GM19238 (cell line): ENCODE results near the gene ADAMTSL1.

Experiments used
- DNase-seq: peaks from one replicate; pipeline ENCODE4 v3.0.0; 2011; ENCODE audit warnings: low spot score; ENCODE audit not compliant: insufficient read length

ADAMTSL1 gene

DNA sequence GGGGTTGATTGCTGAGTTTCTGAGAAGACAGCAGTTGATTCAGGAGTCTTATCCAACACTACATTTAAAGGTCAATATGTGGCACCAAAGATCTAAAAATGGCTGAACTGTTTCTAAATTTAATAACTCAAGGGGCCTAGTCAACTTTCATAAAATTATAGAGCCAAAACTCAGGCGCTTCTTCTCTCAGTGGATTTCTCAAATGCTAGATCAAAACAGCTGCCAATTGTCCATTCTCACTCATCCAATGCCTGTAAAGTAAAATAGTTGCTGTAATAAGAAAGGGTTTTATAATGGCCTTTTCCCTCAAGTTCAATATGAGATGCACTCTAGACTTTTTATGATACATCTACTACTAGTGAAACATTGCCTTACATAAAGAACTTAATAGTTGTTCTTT is 26.5 kb downstream of the ADAMTSL1 start:
- no peak for DNase-seq

DNA sequence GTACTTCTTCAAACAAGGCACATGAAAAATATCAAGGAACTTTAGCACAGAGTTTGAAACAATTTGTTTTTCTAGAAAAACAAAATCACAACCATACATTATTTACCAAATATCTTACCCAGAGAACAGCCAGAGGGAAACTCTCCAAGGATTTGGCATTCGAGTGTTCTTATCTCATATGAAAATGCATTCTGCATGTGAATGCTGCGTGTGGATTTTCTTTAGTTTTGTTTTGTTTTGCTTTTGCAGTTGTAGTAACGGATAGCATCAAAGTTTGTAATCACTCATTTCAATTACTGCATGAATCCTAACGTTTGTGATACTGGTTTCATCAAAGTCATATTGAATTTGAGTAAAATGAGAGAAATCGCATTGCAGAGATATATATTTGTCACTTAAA is 28.0 kb downstream of the ADAMTSL1 start:
- no peak for DNase-seq

DNA sequence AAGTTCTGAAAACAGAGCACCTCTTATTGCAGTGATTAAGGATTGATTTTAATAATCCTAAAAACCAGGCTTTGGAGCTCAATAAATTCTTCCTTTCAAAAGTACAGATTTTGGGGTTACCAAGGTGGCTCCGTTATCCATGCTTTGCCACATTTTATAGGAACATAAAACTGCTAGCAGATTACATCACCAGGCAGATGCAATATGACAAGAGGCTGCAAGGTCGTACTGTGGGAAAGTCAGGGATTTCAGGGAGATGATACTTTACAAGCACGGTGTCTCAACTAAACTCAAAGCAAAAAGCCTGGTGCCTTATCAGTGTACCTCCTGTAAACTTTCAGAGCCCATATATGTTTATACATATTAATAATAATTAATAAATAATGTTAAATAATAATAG is 28.6 kb downstream of the ADAMTSL1 start:
- DNase-seq = no peak

DNA sequence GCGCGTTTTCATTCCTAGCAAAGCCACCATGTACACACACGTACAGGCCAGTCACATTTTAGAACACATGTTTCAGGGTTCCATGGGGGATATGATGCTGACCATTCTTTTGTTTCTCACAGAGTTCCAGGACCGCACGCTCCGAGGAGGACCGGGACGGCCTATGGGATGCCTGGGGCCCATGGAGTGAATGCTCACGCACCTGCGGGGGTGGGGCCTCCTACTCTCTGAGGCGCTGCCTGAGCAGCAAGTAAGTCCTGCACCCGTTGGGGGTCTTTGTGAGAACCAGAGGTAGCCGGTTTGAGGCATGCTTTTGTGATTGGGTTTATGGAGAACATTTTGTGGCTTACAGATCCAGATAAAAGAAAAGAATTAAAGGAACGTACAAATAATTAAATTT is 30.8 kb downstream of the ADAMTSL1 start:
- no peak for DNase-seq

DNA sequence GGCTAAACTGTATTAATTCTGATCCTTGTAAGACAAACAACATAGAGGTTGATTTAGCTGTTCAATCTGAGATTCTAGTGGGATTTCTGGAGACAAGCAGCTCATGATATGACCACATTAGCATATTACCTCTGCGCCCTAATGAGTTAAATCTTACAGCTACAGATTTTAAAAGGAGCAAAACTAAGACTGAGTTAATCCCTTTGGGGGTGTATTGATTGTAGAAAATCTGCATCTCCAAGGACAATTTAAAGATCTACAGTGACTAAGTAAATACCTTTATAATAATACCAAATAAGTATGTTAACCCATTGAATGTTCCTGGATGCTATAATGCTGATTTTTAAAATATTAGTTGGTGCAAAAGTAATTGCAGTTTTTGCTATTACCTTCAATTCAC is 33.2 kb downstream of the ADAMTSL1 start:
- DNase-seq = no peak

DNA sequence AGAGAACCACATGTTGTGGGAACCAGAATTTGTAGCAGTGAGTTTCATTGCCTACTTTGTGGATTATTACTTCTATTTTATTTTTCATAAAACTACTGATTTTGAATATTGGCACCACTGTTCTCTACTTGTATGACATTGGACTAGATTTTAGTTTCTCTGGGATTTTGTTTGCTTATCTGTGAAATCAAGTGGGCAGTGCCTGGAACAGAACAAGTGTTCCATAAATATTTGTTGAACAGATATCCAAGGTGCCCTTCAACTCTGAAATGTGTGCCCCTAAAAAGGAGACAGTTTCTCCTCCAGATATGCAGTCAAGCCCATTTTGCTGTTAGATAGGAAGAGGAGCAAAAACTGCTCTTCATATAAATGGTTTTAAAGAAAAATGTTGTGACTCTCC is 42.6 kb downstream of the ADAMTSL1 start:
- no peak for DNase-seq

DNA sequence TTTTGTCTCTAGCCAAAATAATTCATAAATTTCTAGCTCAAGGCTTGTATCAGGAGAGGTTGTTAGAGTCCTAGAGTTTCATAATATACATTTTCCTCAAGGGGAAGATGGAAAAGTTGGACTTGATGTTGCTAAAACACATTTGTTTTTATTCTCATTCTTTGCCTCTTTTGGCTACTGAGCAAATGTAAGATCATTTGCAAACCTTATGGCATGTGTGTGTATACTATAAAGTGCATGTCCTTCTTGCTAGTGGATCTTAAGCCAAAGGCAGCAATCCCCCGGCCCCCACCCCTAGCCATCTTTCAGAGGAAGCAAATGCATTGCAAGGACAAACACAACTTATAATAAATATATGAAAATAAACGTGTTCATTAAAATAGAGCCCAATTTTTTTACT is 43.0 kb downstream of the ADAMTSL1 start:
- DNase-seq = no peak

DNA sequence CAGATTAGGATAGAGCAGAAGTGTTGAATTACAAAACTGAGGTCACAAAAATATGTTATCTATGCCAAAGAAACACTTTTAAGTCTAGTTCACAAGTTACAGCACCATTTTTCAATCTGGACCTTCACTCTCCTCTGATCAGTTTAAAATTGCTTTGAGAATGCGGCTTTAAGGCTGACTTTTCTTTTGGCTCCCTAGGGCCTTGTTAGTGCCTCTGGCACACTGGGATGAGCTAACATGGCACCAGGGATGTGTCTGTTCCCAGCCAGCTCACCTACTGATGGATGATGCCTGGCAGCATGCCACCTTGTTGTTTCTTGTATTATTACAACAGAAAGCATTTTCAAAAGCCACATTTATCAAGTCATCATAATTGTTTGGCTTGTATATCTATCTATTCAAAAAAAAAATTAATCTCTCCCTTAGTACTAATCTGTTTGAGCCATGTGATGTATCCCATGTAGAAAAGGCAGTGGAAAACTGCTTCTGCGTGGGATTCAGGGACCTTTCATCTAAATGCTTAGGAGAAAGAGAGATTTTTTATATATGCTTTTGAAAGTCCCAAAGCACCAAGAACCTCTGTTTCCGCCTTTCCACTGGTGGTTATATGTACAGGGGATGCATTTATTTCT is 46.6 kb downstream of the ADAMTSL1 start:
- DNase-seq = no peak

DNA sequence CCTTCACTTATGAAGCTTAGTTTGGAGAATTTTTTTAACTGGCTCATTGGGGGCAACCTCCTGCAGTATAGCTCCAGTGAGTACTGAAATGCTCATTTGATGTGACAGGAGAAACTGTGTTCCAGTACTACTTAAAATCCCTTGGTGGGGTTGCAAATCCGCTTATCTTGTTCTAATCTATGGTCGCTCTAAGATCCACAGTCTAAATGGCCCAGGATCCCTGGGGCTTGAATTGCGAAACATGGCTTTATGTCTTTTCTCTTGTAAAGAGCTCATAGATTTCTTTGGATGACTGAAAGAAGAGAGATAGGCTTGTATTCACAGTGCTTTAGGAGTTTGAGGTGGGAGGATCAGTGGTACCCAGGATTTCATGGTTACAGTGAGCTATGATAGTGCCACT is 52.7 kb downstream of the ADAMTSL1 start:
- DNase-seq = no peak

DNA sequence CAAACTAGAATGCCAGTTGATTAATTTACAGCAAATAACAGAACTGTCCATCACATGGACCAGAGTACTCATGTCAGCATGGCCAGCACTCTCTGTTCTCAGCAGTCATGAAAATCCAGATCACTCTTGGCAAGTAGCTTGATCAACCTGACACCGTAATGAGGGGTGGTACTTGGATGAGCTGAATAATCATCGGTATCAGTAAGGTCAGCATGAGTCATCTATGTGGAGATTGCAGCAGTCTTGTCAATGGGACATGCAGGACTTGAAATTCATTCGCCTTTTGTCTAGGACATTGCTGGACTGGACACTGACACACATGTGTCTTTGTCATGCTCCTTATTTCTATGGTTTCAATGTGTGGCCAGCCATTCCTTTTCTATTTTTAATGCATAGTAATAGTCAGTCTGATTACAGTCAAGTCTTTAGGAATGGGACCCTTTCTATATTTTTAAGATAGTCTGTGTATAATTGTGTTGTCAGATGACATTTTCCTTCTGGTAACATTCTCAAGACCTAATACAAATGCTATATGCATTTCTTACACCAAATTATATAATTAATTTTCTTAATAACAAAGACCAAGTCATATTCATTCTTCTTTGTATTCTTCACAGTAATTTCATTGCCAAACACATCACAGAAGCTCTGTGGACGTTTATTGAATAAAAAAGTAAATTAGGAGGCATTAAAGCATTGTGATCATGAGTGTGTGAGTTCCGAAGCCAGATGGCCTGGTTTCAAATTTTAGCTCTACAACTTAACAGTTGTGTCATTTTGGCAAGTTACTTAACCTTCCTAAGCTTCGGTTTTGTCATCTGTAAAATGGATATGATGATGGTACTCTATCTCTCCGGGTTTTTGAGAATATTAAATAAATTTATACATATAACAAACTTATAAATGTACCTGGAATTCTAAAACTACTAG is 57.4 kb downstream of the ADAMTSL1 start:
- DNase-seq = no peak

DNA sequence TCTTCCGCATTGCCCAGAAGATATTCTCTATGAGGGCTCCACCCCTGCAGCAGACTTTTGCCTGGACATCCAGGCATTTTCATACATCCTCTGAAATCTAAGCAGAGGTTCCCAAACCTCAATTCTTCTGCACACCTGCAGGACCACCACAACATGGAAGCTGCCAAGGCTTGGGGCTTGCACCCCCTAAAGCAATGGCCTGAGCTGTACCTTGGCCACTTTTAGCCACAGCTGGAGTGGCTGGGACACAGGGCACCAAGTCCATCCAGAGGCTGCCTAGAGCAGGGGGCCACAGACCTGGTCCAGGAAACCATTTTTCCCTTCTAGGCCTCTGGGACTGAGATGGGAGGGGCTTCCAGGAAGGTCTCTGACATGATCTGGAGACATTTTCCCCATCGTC is 60.7 kb downstream of the ADAMTSL1 start:
- DNase-seq = no peak

DNA sequence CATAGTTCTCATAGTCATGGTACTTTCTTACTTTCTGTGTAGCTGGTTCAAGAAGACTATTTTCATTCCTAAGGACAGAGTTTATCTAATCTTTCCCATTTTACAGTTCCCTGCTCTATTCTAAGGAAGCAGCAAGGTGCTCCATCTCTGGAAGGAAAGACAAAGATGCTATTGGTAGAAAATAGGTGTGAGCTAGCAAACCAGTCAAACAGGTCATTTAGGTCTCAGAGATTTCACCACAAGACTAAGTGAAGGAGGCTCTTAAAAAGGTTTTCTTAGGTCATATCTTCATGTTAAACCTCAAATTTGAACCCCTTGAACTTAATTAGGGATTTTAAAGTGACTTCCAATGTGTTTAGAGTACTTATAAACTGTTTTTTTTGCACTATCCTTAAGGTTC is 62.6 kb downstream of the ADAMTSL1 start:
- DNase-seq = no peak

DNA sequence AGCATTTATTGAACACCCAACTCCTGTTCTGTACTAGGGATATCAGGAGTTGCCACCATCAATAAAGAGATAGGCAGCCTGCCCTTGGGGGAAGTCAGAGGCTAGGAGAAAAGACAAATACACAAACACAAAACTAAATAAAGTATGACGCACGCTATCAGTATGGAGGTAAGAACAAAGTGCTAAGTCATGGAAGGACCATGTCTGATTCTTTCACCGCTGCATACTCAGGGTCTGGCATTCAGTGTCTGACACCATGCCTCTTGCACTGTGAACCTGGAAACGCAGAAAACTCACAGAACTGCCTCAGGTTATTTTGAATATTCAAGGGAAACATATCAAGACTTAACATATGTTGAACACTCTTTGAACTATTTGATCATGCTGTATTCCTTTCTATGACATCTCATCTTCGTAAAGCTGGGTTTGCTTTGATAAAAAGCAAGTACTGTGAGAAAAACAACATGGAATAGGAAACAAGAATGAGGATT is 65.3 kb downstream of the ADAMTSL1 start:
- no peak for DNase-seq

DNA sequence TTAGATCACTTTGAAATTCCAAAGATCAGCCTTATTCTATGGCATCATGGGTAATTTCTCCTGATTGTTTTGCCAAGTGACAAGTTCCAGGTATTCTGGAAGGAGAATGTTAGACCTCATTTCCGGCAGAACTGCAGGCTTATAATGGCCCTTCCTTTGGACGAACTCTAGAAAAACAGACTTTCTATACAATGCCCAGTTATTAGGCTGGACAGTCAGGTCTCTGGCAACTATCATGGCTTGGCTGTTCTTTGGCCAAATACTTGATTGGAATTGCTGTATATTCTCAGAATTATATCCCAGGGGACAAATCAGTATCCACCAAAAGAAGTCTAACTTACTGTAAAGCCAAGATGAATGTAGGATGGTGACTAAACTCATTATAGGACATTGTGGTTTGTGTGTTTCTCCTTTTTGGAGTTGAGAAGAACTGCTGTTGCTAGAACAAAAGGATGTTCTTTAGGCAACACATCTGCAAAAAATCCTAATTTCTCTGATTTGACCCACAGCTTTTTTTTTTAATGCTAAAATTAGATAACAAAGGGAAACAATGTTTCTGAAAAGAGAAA is 69.0 kb downstream of the ADAMTSL1 start:
- DNase-seq = no peak

DNA sequence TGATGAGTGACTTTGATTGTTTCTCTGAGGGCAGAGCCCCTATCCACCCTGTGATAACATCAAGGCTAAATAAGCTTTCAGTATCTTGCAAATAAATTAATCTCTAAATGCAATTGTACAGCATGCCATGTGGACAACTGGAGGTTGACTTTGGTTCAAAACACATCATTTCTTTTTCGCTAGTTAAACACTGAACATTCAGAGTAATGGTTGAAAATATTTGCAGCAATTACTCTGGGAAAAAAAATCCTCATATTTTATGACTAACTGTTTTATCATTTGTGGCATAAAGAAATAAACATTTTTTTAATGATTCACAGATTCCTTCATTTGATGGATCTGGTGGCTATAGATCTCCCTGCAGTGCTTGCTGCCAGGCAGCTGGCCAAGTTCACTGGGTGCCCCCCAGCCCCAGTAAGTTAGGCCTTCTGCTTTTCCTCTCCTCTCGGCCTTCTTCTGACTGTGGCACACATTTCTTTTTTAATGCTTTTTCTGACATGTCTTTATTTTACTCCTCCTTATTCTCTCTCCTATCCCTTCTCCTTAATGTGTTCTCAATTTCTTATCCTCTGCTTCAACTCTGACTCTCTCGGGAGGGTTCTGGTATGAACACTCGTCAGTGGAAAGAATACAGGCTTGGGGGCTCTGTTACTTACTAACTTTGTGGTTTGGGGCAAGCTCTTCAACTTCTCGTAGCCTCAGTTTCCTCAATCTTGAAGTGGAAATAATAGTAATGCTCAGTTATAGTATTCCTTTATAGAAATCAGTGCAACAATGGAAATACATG is 69.6 kb downstream of the ADAMTSL1 start:
- DNase-seq = no peak

DNA sequence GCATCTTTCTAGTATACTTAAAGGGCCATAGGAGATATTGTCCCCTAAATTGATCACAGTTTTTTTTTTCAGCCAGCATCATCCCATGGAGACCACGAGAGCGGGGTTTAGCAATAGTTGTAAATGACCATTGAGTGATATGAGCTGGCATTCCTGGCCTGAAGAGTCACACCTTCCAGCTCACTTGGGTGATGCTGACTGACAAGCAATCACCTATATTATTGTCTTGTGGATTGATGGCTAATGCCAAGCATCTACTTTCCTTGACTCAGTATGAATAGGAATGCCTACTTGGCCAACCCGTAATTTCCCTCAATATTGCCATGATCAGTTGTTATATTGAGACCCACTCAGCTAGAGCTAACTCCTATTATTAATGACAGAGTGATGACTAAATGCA is 70.5 kb downstream of the ADAMTSL1 start:
- no peak for DNase-seq

DNA sequence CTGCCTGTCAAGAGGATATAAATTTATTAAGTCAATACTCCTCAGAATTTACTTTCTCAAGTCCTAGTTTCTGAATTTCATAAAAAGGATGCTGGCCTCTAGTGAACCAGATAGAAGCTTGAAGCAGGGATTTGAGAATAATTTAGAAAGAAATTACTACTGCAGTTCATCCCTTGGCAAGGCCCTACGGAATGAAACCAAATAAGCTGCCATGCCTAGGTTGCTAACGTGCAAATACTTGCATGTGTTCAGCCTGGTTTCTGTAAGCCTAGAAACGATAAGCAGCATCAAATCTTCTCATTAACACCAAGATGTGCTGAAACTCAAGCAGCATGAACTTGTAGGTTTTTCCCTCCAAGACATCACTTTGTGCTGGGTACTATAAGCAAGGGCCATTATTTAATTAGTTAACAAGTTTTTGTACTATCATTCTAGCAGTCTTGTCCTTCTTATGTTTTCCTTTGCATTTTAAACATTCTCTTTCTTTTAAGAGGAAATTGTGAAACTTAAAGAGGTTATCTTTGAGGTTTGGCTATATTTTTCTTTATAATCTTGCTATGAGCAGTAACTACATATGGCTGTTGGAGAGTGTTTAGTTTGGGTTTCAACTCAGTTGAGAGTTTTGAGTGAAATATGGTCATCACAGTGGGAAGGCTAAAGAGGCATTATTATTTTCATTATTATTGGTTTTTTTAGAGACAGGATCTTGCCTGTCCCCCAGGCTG is 71.8 kb downstream of the ADAMTSL1 start:
- no peak for DNase-seq

DNA sequence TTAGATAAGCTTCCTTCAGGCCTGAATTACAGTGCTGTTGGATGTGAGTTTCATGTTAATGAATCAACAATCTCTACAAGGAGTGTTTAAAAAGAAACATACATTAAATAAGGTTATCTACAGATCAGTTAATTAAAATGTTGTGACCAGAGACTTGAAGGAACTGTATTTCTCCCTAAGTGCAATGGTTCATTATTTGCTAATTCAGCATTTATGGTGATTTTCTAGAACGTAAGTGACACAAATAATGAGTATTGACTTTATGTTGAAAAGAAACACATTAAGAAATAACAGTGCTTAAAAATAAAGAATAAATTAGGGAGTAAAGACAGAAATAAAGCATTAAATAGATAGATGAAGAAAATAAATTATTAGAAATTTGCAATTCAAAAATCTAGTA is 74.5 kb downstream of the ADAMTSL1 start:
- no peak for DNase-seq

DNA sequence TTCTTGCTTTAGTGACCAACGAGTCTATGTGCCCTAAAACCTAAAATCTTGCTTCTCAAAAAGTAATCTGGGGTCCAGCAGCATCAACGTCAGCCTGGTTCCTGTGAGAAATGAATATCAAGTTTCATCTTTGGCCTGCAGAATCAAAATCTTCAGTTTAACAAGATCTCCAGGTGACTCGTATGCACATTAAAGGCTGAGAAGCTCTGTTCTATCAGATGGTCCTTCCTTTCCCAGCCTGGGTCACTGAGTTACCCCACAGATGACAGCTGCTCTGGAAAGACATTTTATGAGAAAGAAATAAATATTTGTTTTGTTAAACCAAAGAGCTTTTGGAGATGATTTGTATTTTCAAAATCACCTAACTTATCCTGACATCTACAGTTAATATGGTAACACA is 75.8 kb downstream of the ADAMTSL1 start:
- no peak for DNase-seq

DNA sequence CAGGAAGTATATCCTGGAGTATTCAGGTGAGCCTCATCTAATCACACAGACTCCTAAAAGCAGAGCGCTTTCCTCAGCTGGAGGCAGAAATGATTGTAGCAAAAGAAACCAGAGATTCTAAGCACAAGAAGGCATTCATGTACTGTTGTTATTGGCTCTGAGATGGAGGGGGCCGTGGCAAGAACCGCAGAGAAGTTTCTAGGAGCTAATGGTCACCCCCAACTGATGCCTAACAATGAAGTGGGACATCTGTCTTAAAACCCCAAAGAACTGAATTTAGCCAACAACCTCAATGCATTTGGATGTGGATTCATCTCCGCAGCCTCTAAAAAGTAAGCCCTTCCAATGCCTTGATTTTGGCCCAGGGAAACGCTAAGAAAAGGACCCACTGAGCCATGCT is 76.3 kb downstream of the ADAMTSL1 start:
- no peak for DNase-seq

DNA sequence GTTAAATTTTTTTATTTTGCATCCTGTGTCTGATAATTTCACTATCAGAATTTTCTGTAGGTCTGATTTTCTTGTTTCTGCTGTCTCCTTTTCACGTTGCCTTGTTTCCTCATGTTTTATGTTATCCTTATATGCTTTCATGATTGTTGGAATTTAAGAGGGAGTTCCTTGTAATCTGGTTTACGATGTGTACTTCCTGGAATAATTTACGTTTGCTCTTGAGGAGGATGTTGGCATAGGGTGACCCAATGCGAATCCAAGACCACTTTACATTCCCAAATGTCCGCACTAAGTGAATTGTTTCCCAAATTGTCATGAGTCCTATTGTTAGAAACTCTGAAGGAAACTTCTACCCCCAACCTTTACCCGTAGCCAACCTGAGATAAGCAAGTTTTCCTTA is 80.3 kb downstream of the ADAMTSL1 start:
- DNase-seq = no peak
